Measurements from ENCODE around the gene MPST. TPM values are rescaled to one million over a fixed set of nuclear protein-coding genes. Genes with fewer than 3 reads are reported as not detected.

The MPST gene
- total RNA-seq, 2 donors from 2014 or later = 102 to 116 TPM

DNA sequence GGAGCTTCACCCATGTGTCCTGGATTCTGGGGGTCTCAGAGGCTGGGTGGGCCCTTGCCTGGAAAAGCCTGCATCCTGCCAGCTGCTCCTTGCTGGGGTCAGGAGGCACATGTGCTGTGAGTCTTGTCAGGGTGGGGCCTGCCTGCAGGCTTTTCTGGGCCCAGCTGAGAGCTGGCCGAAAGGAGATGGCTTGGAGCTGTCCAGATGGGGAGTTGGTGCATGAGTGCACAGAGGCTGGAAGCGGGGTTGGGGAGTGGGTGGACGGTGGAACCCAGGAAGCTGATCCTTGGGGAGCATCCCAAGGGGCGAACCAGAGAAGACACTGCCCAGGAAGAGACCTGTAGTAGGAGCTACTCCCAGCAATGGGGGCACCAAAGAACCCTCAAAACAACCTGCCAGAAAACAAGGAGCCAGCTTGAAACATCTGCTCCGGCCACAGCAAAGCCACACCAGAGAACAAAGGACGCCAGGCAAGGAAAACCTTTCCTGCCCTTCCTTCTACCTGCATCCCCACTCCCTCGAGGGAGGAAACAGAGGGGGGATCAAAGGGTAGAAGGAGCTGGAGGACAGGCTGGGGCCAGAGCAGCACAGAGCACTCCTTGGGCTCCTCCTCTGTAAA, 23.8 kb downstream of the MPST start:
- Histone ChIP-seq H3K9me3 (no peaks in the 10 kb centered on the region), H3K36me3 (no peaks in the 10 kb centered on the region), H3K27me3 (no peaks in the 10 kb centered on the region), H3K4me1 (no peaks in the 10 kb centered on the region), H3K4me3 (no peak overlapping the region), H3K27ac (no peak overlapping the region)
- no peak for DNase-seq (ENCODE audit: low spot score)
- TF ChIP-seq, protein P1, sequence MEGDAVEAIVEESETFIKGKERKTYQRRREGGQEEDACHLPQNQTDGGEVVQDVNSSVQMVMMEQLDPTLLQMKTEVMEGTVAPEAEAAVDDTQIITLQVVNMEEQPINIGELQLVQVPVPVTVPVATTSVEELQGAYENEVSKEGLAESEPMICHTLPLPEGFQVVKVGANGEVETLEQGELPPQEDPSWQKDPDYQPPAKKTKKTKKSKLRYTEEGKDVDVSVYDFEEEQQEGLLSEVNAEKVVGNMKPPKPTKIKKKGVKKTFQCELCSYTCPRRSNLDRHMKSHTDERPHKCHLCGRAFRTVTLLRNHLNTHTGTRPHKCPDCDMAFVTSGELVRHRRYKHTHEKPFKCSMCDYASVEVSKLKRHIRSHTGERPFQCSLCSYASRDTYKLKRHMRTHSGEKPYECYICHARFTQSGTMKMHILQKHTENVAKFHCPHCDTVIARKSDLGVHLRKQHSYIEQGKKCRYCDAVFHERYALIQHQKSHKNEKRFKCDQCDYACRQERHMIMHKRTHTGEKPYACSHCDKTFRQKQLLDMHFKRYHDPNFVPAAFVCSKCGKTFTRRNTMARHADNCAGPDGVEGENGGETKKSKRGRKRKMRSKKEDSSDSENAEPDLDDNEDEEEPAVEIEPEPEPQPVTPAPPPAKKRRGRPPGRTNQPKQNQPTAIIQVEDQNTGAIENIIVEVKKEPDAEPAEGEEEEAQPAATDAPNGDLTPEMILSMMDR (IDR thresholded peaks at IDR 0.05) = no peak

DNA sequence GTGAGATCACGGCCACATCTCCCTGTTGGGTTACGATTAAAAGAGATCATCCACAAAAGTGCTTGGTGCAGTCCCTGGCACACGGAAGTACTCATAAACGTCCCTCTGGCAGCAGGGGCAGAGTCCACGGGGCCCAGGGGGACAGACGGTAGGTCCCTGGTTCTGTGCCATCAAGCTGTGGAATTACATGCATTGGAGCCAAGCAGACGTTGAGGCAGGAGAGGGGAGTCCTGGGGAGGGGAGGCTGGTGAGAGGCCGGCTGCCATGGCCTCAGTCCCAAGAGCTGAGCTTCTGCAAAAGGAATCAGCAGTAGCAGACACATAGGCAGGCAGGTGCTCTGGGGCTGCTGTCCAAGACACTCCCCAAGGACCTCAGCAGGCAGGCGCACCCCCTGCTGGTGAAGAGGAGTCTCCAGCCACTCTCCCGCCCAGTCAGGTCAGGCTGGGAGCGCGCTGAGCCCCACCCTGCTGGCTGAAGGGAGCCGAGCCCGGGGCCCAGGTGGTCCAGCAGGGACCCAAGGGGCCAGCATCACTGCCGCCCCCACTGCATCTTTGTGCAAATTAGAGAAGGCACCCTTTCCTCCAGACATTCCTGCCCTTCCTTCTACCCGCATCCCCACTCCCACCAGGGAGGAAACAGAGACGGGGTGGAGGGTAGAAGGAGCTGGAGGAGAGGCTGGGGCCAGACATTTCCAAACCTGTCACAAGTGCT, 24.4 kb downstream of the MPST start:
- no peaks in the 10 kb centered on the region for H3K36me3 ChIP-seq
- no peak for DNase-seq (ENCODE audit: low spot score)
- H3K27me3 ChIP-seq = no peaks in the 10 kb centered on the region
- TF ChIP-seq, protein P1 (IDR thresholded peaks at IDR 0.05) = peak; percentile 50 to 74
- no peak overlapping the region for H3K27ac ChIP-seq
- no peaks in the 10 kb centered on the region for H3K9me3 ChIP-seq
- H3K4me3 ChIP-seq = no peak overlapping the region
- no peaks in the 10 kb centered on the region for H3K4me1 ChIP-seq

DNA sequence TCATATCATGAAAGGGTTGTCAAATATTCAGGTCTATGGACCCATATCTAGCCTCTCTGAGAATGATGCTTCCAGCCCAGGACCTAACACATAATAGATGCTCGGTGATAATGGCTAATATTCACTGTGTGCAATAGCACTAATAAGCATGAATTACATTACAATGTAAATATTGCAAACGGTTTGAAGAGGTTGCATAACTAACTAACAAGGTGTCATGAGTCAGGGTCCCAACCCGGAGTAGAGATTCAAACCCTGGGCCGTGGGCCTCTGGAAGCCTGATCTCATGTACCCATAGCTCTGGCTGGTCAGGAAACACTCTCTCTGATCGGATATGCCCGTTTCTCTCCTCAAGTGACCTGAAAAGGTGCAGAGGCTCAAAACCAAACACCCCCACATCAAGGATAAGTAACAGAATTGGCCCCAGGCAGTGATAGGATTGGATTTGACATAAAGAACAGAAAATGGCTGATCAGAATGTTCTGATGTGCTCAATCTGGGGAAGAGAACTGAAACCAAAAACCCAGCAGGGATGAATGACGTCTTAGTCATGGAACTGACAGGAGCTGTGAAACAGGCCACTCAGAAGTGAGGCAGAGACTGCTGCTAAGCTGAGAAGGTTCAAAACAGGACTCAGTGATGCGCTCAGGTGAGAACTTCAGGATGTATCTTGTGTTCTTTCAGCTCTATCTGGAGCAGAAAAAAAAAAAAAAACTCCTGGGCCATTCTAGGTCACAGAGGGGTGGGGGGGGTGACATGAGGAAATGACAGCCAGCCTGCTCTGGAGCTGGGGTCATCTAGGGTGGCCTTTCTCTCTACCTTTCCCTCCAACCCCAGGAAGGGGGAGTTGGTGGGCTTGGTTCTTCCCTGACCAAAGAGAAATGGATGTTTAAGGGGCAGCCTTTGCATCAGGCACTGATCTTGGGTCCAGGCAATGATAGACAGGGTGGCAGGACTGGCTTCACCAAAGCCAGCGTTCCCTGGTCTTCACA, 25.4 kb downstream of the MPST start:
- H3K4me1 ChIP-seq = no peaks in the 10 kb centered on the region

DNA sequence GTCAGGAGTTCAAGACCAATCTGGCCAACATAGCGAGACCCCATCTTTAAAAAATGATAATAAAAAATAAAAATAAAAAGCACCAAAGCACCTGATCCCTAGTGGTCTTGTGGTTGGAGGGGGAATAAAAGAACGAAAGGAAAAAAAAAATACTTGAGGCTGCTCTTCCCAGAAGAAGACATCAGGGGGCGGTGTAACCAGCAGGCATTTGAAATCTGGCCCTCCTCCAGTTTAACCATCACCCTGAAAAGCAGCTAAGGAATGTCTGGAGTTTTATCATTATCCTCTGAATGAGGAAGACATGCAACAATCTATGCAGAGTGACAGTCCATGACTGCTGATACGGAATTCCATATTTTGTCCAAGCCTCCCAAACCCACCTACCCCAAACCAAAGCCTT, 26.4 kb downstream of the MPST start:
- Histone ChIP-seq H3K4me3 (no peak overlapping the region), H3K27ac (no peak overlapping the region), H3K36me3 (no peaks in the 10 kb centered on the region), H3K4me1 (peaks cover 0 to 1% of the 10 kb centered on the region in 2 donors), H3K9me3 (no peaks in the 10 kb centered on the region), H3K27me3 (no peaks in the 10 kb centered on the region)
- no peak for DNase-seq (ENCODE audit: low spot score)
- TF ChIP-seq, protein P1 (IDR thresholded peaks at IDR 0.05) = no peak

More for the DNA sequence above, 25.4 kb downstream of the MPST start:
- no peaks in the 10 kb centered on the region for H3K9me3 ChIP-seq
- H3K36me3 ChIP-seq = no peaks in the 10 kb centered on the region
- TF ChIP-seq, protein P1 (IDR thresholded peaks at IDR 0.05) = no peak
- no peak overlapping the region for H3K27ac ChIP-seq
- no peaks in the 10 kb centered on the region for H3K27me3 ChIP-seq
- no peak overlapping the region for H3K4me3 ChIP-seq
- DNase-seq (ENCODE audit: low spot score) = no peak

DNA sequence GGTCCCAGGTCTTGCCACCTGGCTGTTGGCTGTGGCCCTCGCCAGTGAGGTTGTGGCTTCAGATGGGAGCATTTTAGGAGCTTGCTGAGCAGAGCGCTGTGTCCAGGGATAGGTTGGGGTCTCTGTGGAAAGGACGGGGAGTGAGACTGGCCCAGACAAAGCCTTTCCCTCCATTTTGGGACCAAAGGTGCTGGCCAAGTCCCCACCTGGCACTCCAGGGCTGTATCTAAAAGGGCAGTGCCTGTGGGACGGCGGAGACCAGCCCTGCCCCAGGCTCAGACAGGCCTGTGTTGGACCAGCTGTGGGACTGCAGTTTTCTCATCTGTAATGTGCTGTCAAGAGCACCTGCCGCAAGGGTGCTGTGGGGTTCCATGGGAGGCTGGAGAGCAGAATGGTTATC, 27.0 kb downstream of the MPST start:
- H3K9me3 ChIP-seq = no peaks in the 10 kb centered on the region
- H3K27me3 ChIP-seq = no peaks in the 10 kb centered on the region
- H3K36me3 ChIP-seq = no peaks in the 10 kb centered on the region

More for the DNA sequence above, 27.0 kb downstream of the MPST start:
- Histone ChIP-seq H3K4me1 (peaks cover 0 to 6% of the 10 kb centered on the region in 2 donors), H3K4me3 (no peak overlapping the region), H3K27ac (no peak overlapping the region)
- TF ChIP-seq, protein P1 (IDR thresholded peaks at IDR 0.05) = no peak
- DNase-seq (ENCODE audit: low spot score) = no peak
